HepG2 (cell line): ENCODE results near the gene ZNF414. TPM values are rescaled to one million over a fixed set of nuclear protein-coding genes. Genes with fewer than 3 reads are reported as not detected.

Source experiments
- LBX2 ChIP-seq: sonication (generic); formaldehyde crosslinking; IDR thresholded peaks from 2 replicates; pipeline ENCODE4 v1.5.0; 2020; ENCODE audit warnings: missing genetic modification reagents, mild to moderate bottlenecking, borderline replicate concordance
- MEF2D ChIP-seq: sonication (generic); formaldehyde crosslinking; IDR thresholded peaks from 2 replicates; pipeline ENCODE4 v1.5.1; 2020; ENCODE audit warnings: mild to moderate bottlenecking, missing genetic modification reagents
- NFYB ChIP-seq: sonication (generic); formaldehyde crosslinking; IDR thresholded peaks from 2 replicates; pipeline ENCODE4 v1.4.0; 2020; ENCODE audit warnings: missing genetic modification reagents
- SP140L ChIP-seq: sonication (generic); formaldehyde crosslinking; IDR thresholded peaks from 2 replicates; pipeline ENCODE4 v1.4.0; 2020; ENCODE audit warnings: missing genetic modification reagents, borderline replicate concordance
- TEAD3 ChIP-seq: optimal IDR thresholded peaks from 2 replicates; pipeline ENCODE3; 2016; ENCODE audit warnings: borderline replicate concordance
- ZBTB40 ChIP-seq, 2 experiments: fragments of 450-650 bp in 1 of 2; sonication (generic) in 1 of 2; formaldehyde crosslinking in 1 of 2; IDR thresholded peaks; 2 replicates each; pipeline versions ENCODE4 v1.6.1 to v1.8.0; 2016 to 2022; ENCODE audit warnings: antibody characterized with exemption in 1 of 2, mild to moderate bottlenecking in 1 of 2, missing genetic modification reagents in 1 of 2
- ZFP1 ChIP-seq: IDR thresholded peaks from 2 replicates; pipeline ENCODE4 v1.6.1; 2016
- ZNF225 ChIP-seq: sonication (generic); formaldehyde crosslinking; IDR thresholded peaks from 2 replicates; pipeline ENCODE4 v1.4.0; 2020; ENCODE audit warnings: mild to moderate bottlenecking, missing genetic modification reagents
- ZNF460 ChIP-seq: sonication (generic); formaldehyde crosslinking; IDR thresholded peaks from 2 replicates; pipeline ENCODE4 v1.5.1; 2020; ENCODE audit warnings: missing genetic modification reagents, mild to moderate bottlenecking, borderline replicate concordance
- ZNF607 ChIP-seq: sonication (generic); formaldehyde crosslinking; IDR thresholded peaks from 2 replicates; pipeline ENCODE4 v1.5.1; 2020; ENCODE audit warnings: missing genetic modification reagents, mild to moderate bottlenecking, borderline replicate concordance
- polyA plus RNA-seq, 8 experiments: library from polyadenylated mRNA; depleted of rRNA in 3 of 8; stranded (reverse) in 7 of 8; unstranded in 1 of 8; fragments of >200 nt; fragmentation: Illumina TruSeq in 4 of 8; extraction: Trizol in 4 of 8; gene quantifications; 2 replicates each; pipeline versions ENCODE4 v1.2.1 to v1.2.3, GENCODE V29; 2011 to 2016; ENCODE audit warnings: low read depth in 4 of 8, missing spikeins in 1 of 8, mixed read lengths in 1 of 8; ENCODE audit not compliant: insufficient read depth in 1 of 8
- total RNA-seq, 5 experiments: library from RNA; depleted of rRNA; stranded (reverse); fragments of >200 nt; fragmentation: Illumina TruSeq; extraction: Trizol; gene quantifications; 2 replicates each; pipeline ENCODE4 v1.2.3, GENCODE V29; 2016; ENCODE audit warnings: low read depth in 1 of 5
- TF ChIP-seq, protein P1 (sequence below): IDR thresholded peaks from 2 replicates; pipeline ENCODE4 v1.4.0; 2020; ENCODE audit warnings: mild to moderate bottlenecking, missing genetic modification reagents
- TF ChIP-seq, protein P2 (sequence below): sonication (generic); formaldehyde crosslinking; IDR thresholded peaks from 2 replicates; pipeline ENCODE4 v1.8.1; 2022; ENCODE audit warnings: low read depth, mild to moderate bottlenecking, missing genetic modification reagents

ZNF414 gene
- total and polyA plus RNA-seq, 2 of the 13 experiments (the other 11 are each of a cell fraction or from before 2014, with no cell fraction given) = 2.5 to 4.0 TPM

GRCh38 chr19:8526345-8527091 is 12.6 kb upstream of the ZNF414 start (continued):
- TF ChIP-seq ZBTB40 (IDR thresholded peaks at IDR 0.05) = no peak
- no peak for TF ChIP-seq ZBTB40 (CRISPR knock-in tag; IDR thresholded peaks at IDR 0.05)
- TF ChIP-seq ZFP1 (CRISPR knock-in tag) = no peak
- TF ChIP-seq TEAD3 = peak; percentile 22
- TF ChIP-seq LBX2 (CRISPR knock-in tag) = no peak
- 0 out of 2 replicates have a peak, but pooled peaks have one; percentile 16 for TF ChIP-seq MEF2D (CRISPR knock-in tag)
- no peak for TF ChIP-seq ZNF225 (CRISPR knock-in tag)
- TF ChIP-seq, protein P1, sequence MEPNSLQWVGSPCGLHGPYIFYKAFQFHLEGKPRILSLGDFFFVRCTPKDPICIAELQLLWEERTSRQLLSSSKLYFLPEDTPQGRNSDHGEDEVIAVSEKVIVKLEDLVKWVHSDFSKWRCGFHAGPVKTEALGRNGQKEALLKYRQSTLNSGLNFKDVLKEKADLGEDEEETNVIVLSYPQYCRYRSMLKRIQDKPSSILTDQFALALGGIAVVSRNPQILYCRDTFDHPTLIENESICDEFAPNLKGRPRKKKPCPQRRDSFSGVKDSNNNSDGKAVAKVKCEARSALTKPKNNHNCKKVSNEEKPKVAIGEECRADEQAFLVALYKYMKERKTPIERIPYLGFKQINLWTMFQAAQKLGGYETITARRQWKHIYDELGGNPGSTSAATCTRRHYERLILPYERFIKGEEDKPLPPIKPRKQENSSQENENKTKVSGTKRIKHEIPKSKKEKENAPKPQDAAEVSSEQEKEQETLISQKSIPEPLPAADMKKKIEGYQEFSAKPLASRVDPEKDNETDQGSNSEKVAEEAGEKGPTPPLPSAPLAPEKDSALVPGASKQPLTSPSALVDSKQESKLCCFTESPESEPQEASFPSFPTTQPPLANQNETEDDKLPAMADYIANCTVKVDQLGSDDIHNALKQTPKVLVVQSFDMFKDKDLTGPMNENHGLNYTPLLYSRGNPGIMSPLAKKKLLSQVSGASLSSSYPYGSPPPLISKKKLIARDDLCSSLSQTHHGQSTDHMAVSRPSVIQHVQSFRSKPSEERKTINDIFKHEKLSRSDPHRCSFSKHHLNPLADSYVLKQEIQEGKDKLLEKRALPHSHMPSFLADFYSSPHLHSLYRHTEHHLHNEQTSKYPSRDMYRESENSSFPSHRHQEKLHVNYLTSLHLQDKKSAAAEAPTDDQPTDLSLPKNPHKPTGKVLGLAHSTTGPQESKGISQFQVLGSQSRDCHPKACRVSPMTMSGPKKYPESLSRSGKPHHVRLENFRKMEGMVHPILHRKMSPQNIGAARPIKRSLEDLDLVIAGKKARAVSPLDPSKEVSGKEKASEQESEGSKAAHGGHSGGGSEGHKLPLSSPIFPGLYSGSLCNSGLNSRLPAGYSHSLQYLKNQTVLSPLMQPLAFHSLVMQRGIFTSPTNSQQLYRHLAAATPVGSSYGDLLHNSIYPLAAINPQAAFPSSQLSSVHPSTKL (CRISPR knock-in tag) = no peak
- no peak for TF ChIP-seq SP140L
- TF ChIP-seq NFYB (CRISPR knock-in tag) = no peak
- TF ChIP-seq ZNF460 (CRISPR knock-in tag) = no peak
- TF ChIP-seq, protein P2, sequence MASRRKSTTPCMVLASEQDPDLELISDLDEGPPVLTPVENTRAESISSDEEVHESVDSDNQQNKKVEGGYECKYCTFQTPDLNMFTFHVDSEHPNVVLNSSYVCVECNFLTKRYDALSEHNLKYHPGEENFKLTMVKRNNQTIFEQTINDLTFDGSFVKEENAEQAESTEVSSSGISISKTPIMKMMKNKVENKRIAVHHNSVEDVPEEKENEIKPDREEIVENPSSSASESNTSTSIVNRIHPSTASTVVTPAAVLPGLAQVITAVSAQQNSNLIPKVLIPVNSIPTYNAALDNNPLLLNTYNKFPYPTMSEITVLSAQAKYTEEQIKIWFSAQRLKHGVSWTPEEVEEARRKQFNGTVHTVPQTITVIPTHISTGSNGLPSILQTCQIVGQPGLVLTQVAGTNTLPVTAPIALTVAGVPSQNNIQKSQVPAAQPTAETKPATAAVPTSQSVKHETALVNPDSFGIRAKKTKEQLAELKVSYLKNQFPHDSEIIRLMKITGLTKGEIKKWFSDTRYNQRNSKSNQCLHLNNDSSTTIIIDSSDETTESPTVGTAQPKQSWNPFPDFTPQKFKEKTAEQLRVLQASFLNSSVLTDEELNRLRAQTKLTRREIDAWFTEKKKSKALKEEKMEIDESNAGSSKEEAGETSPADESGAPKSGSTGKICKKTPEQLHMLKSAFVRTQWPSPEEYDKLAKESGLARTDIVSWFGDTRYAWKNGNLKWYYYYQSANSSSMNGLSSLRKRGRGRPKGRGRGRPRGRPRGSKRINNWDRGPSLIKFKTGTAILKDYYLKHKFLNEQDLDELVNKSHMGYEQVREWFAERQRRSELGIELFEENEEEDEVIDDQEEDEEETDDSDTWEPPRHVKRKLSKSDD (CRISPR knock-in tag) = no peak
- TF ChIP-seq ZNF607 = no peak
